Right atrium auricular region (tissue), 2 donors: ENCODE results near the gene MLPH. TPM values are rescaled to one million over a fixed set of nuclear protein-coding genes. Genes with fewer than 3 reads are reported as not detected.
A peak's percentile ranks its signal among the peaks of the same experiment; 100 is the strongest.

ENCODE experiments used
- DNase-seq: peaks from one replicate; pipeline ENCODE4 v3.0.0-alpha.2; 2019; ENCODE audit warnings: low spot score
- H3K27ac ChIP-seq, 2 donors: fragments of 200-600 bp; sonication (generic); 1 replicate in 1 of 2; 2 replicates in 1 of 2; pipeline ENCODE4 v1.5.1; 2016 to 2019
- H3K27me3 ChIP-seq, 2 donors: fragments of 200-600 bp; sonication (generic); one replicate each; pipeline versions ENCODE4 v1.5.1 to v1.6.0; 2017 to 2019
- H3K36me3 ChIP-seq: fragments of 200-600 bp; sonication (generic); one replicate; pipeline ENCODE4 v1.5.1; 2016
- H3K4me1 ChIP-seq, 2 donors: fragments of 200-600 bp; sonication (generic); one replicate each; pipeline versions ENCODE4 v1.5.1 to v1.6.0; 2017 to 2019
- H3K4me3 ChIP-seq, 2 donors: fragments of 200-600 bp; sonication (generic); 1 replicate in 1 of 2; 2 replicates in 1 of 2; pipeline ENCODE4 v1.5.1; 2017 to 2019; ENCODE audit warnings: mild to moderate bottlenecking in 1 of 2, moderate library complexity in 1 of 2
- H3K9me3 ChIP-seq, 2 donors: fragments of 200-600 bp; sonication (generic); one replicate each; pipeline ENCODE4 v1.5.1; 2019
- total RNA-seq, 2 donors: library from RNA; depleted of rRNA; stranded (reverse); fragments of >200 nt; gene quantifications; one replicate each; pipeline ENCODE4 v1.1.0, GENCODE V29; 2016
- TF ChIP-seq, protein P1 (sequence below), 2 donors: fragments of 200-600 bp; sonication (generic); IDR thresholded peaks; one replicate each; pipeline ENCODE4 v1.5.1; 2019; ENCODE audit warnings: antibody characterized with exemption in 2 of 2

Gene MLPH
- total RNA-seq, 2 donors from 2014 or later, result 27.1 to 108 TPM

DNA sequence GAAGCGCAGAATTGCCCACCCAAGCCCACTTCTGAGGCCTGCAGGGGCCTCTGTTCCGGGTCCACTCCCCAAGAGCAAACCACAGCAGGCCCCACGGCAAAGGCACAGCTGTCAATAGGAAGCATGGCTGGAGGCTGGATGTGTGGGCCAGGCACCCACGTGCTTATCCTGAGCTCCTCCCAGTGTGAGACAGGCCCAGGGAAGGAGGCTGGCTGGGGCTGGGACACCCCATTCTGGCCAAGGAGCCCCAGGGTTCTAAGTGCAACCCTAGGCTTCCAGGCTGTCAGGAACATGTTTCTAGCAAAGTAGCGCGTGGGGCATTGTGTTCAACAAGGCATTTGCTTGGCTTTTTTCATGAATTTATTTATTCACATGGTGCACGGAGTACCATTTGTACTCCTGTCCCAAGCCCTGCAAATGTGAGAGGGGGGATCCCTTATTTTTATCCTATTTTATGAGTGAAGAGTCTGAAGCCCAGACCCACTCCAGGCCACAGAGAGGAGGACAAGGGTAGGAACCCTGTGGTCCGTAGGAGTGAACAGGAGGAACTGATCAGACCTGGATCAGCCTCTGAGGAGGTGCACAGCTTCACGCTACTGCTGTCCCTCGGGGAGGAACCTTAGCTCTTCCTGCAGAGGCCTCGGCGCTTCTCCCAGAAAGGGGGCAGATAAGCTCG is 109.6 kb downstream of the MLPH start:
- TF ChIP-seq, protein P1, sequence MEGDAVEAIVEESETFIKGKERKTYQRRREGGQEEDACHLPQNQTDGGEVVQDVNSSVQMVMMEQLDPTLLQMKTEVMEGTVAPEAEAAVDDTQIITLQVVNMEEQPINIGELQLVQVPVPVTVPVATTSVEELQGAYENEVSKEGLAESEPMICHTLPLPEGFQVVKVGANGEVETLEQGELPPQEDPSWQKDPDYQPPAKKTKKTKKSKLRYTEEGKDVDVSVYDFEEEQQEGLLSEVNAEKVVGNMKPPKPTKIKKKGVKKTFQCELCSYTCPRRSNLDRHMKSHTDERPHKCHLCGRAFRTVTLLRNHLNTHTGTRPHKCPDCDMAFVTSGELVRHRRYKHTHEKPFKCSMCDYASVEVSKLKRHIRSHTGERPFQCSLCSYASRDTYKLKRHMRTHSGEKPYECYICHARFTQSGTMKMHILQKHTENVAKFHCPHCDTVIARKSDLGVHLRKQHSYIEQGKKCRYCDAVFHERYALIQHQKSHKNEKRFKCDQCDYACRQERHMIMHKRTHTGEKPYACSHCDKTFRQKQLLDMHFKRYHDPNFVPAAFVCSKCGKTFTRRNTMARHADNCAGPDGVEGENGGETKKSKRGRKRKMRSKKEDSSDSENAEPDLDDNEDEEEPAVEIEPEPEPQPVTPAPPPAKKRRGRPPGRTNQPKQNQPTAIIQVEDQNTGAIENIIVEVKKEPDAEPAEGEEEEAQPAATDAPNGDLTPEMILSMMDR (IDR thresholded peaks at IDR 0.05), result no peak
- no peak for DNase-seq
- peaks cover 0 to 32% of the 10 kb centered on the region in 2 donors for H3K4me1 ChIP-seq

DNA sequence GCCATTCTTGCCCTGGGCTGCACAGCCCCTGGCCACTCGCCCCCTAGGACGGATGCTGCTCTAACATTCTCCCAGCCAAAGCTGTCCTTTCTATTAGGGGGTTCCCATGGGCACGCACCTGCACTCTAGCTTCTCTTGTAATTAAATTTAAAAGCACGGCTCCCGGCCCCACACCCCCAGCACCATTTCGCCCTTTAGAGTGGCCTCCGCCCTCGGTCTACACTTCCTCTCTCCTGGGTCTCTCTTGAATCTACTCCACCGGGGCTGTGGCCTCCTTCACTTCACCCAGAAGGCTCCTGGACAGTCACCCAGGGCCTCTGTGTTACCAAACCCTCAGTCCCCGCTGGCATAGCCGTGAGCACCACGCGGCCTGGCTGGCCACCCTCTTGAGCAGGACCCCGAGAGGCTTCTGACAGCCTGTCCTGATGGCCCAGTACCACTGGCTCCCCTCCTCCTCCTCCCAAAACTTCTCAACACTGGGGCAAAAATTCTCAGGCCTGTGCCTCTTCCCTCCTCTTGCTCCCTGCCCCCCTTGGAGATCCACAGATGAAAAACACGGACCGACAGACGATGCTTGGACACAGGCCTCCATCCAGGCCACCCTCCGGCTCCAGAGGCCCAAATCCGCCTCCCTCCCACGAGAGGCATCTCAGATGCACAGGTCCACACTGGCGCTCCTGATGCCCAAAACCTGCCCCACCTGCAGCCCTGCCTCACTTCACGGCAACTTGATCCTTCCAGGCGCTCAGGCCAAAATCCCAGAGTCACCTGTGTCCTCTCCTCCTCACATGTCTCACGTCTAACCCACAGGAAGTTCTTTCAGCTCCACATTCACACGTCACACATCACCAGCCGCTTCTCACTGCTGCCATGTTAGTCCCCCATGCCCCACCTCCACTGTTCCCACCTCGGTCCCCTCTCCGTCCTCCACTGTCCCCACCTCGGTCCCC is 110.4 kb downstream of the MLPH start:
- Histone ChIP-seq H3K4me3 (no peak overlapping the region), H3K4me1 (peaks cover 0 to 38% of the 10 kb centered on the region in 2 donors), H3K27ac (peak overlapping the region in 1 of 2 donors; percentile 36), H3K27me3 (no peaks in the 10 kb centered on the region), H3K9me3 (no peaks in the 10 kb centered on the region), H3K36me3 (no peaks in the 10 kb centered on the region)
- DNase-seq, result no peak
- TF ChIP-seq, protein P1 (IDR thresholded peaks at IDR 0.05), result no peak

More for the DNA sequence above, 109.6 kb downstream of the MLPH start:
- Histone ChIP-seq H3K36me3 (no peaks in the 10 kb centered on the region), H3K27ac (peak overlapping the region; percentile 22 to 36), H3K9me3 (no peaks in the 10 kb centered on the region), H3K27me3 (no peaks in the 10 kb centered on the region), H3K4me3 (no peak overlapping the region)

DNA sequence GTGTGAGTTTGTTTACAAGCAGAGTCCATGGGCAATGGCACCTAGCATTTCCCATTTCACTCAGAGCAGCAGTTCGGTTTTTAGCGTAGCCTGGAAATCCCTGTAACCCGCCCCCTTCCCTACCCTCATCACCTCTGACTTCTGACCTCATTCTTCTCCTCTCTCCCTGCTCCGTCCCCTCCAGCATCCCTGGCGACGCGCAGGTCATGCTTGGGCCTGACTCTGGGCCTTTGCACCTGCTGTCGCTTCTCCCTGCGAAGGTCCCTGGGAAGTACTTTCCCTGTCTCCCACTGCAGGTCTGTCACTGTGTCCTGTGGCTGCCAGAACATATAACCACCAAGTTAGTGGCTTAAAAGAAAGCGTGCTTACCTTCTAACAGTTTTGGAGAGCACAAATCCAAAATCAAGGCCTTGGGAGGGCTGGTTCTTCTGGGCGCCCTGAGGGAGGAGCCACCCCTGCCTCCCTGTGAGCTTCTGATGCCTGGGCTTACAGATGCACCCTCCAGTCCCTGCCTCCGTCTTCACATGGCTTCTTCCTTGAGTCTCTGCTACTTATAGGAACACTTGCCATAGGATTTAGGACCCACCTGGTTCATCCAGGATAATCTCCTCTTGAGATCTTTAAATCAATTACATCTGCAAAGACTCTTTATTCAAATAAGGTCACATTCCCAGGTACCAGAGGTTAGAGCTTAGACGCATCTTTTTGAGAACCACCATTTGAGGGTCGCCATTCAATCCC is 111.6 kb downstream of the MLPH start:
- Histone ChIP-seq H3K4me1 (peaks cover 0 to 43% of the 10 kb centered on the region in 2 donors), H3K36me3 (no peaks in the 10 kb centered on the region), H3K27me3 (no peaks in the 10 kb centered on the region), H3K9me3 (no peaks in the 10 kb centered on the region), H3K27ac (peak overlapping the region; percentile 81 to 89), H3K4me3 (no peak overlapping the region)
- TF ChIP-seq, protein P1 (IDR thresholded peaks at IDR 0.05), result no peak
- DNase-seq, result no peak

DNA sequence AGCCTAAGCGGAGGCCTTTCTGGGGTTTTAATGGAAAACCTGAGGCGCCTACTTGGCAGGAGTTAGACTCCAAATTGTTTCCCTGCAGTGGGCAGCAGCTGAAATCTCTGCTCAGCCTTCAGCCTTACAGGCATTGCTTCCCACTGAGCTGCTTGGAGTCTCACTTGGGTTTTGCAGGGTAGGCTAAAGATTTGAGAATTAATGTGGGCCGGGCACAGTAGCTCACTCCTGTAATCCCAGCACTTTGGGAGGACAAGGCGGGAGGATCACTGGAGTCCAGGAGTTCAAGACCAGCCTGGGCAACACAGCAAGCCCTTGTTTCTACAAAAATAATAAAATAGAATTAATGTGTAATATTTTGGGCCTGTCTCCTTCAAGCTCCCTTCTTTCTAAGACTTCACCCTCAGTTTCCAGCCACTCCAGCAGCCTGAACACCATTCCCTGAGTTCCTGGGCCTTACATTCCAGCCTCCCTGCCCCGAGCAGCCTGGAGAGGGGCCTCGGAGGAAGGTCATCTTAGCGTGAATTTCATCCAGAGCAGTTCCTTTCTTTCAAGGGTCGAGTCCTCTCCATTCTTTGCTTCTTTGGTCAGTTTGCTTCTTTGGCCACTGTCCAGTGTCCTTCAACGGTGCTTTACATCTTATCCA is 112.5 kb downstream of the MLPH start:
- TF ChIP-seq, protein P1 (IDR thresholded peaks at IDR 0.05), result no peak
- Histone ChIP-seq H3K4me1 (peaks cover 0 to 45% of the 10 kb centered on the region in 2 donors), H3K27me3 (no peaks in the 10 kb centered on the region), H3K9me3 (no peaks in the 10 kb centered on the region), H3K4me3 (peak overlapping the region in 1 of 2 donors; percentile 23), H3K27ac (peak overlapping the region; percentile 81 to 89), H3K36me3 (no peaks in the 10 kb centered on the region)
- no peak for DNase-seq

DNA sequence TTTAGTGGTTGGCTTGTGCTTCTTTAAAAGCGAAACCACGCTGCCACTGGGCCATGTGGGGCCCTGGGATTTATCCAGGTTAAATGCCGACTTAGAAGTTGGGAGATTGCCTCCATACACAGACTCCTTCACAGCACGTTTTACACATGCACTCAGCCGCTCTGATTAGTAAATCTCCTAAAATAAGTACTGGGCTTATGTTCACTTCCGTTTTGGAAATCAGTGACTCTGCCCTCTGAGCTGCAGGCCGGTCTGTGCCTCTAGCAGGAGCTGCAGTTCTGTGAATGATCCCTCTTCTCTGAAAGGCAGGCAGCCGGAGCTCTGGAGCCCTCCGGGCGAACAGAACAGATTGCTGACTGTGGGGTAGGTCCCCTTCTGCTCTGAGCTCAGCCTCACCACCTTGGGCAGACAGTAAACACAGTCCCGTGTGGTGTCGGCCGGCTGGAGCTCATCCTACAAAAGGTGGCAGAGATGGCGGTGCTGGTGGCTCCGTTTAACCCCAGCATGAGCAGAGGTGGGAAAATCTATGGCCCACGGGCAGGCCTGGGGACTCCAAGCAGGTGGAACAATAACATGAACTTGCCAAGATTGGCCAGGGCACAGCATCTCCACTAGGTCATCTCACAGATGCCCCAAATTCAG is 113.3 kb downstream of the MLPH start:
- Histone ChIP-seq H3K36me3 (no peaks in the 10 kb centered on the region), H3K9me3 (no peaks in the 10 kb centered on the region), H3K4me3 (peak overlapping the region in 1 of 2 donors; percentile 23), H3K27me3 (no peaks in the 10 kb centered on the region), H3K27ac (peak overlapping the region; percentile 81 to 89), H3K4me1 (peaks cover 0 to 38% of the 10 kb centered on the region in 2 donors)
- TF ChIP-seq, protein P1 (IDR thresholded peaks at IDR 0.05), result peak in 1 of 2 donors; percentile 64
- peak; percentile 86 for DNase-seq
